ENCODE data around the gene ZNF668.
A peak's percentile ranks its signal among the peaks of the same experiment; 100 is the strongest.

Gene ZNF668

DNA sequence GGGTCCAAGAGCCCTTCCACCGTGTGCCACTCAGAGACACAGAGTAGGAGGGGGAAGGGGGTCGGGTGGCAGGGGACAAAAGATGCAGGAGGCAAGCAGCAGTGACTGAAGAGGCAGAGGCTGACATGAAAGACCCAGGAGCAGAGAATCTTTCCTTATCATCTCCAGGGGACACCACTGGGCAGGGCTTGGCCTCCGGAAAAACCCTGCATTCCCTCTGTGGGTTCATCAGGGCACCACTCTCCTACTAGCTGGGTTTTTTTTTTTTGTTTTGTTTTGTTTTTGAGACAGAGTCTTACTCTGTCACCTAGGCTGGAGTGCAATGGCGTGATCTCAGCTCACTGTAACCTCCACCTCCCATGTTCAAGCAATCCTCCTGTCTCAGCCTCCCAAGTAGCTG, 42.8 kb downstream of the ZNF668 start:
- no peak overlapping the region for H2BK12ac ChIP-seq (ENCODE audit: low read length)
- no peak overlapping the region for H2BK120ac ChIP-seq (ENCODE audit: low read depth, low read length)
- peaks cover 2% of the 10 kb centered on the region for H3K79me1 ChIP-seq (ENCODE audit: low read depth, low read length)
- H3K4me3 ChIP-seq (ENCODE audit: low read length in 2 of 2) = no peak overlapping the region
- H3K9me3 ChIP-seq (replicated peaks in 1 of 2; ENCODE audit: control insufficient read depth in 2 of 2, insufficient read depth in 1 of 2, low read depth in 1 of 2, low read length in 2 of 2) = no peaks in the 10 kb centered on the region
- no peak overlapping the region for H3K14ac ChIP-seq (ENCODE audit: low read length)
- no peak overlapping the region for H2BK5ac ChIP-seq (ENCODE audit: low read length)
- no peak overlapping the region for H2AFZ ChIP-seq (ENCODE audit: low read length)
- H3K9ac ChIP-seq (ENCODE audit: low read depth, low read length, poor library complexity) = no peak overlapping the region
- H3K36me3 ChIP-seq (replicated peaks in 1 of 2; ENCODE audit: control insufficient read depth in 2 of 2, insufficient read depth in 2 of 2, low read length in 2 of 2) = no peaks in the 10 kb centered on the region
- no peak overlapping the region for H4K91ac ChIP-seq (ENCODE audit: low read depth, low read length, poor library complexity)
- H3K27ac ChIP-seq (replicated peaks; ENCODE audit: low read length) = no peak overlapping the region
- no peak overlapping the region for H2BK15ac ChIP-seq (ENCODE audit: low read length)
- no peak for DNase-seq (ENCODE audit: low spot score)
- H2AK5ac ChIP-seq (ENCODE audit: low read depth, low read length) = no peak overlapping the region
- H3K27me3 ChIP-seq (ENCODE audit: control insufficient read depth in 3 of 3, insufficient read depth in 3 of 3, low read depth in 1 of 3, low read length in 3 of 3) = no peaks in the 10 kb centered on the region
- no peak overlapping the region for H3K4ac ChIP-seq (ENCODE audit: low read length)
- no peak overlapping the region for H3K23ac ChIP-seq (ENCODE audit: low read depth, low read length, poor library complexity)
- H3K4me1 ChIP-seq (ENCODE audit: control insufficient read depth in 2 of 2, insufficient read depth in 1 of 2, low read depth in 1 of 2, low read length in 2 of 2) = peaks cover 1 to 9% of the 10 kb centered on the region in 2 donors
- no peak overlapping the region for H3K18ac ChIP-seq (ENCODE audit: low read length)
- H4K8ac ChIP-seq (ENCODE audit: low read depth, low read length) = no peak overlapping the region
- no CpG with 5 or more reads among the region's 4 CpGs for WGBS, 2 donors (ENCODE audit: extremely low coverage in 2 of 2, insufficient read length in 2 of 2, insufficient replicate concordance in 1 of 2)
- no peak overlapping the region for H3K4me2 ChIP-seq (ENCODE audit: insufficient read depth, low read length, poor library complexity, severe bottlenecking)

DNA sequence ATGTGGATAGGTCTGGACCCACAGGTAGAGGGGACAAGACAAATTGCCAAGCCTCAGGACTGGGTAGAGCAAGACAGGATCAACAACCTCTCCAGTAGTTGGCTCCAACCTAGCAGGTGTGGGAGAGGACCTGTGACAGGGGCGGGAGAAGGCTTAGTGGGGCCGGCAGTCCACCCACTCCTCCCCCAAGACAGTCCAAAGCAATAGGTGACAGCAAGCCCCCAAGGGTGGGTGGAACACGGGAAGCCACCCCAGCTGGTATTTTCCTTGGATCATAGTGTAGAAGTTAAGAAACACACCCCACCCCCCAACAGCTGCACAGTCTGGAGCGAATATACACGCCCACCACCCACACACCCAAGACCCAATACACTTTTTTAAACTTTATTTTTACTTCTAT, 44.8 kb downstream of the ZNF668 start:
- Histone ChIP-seq H2AFZ (ENCODE audit: low read length) (no peak overlapping the region), H4K91ac (ENCODE audit: low read depth, low read length, poor library complexity) (no peak overlapping the region), H2BK5ac (ENCODE audit: low read length) (no peak overlapping the region), H2BK12ac (ENCODE audit: low read length) (no peak overlapping the region), H2BK15ac (ENCODE audit: low read length) (no peak overlapping the region), H3K9ac (ENCODE audit: low read depth, low read length, poor library complexity) (no peak overlapping the region), H3K27me3 (ENCODE audit: control insufficient read depth in 3 of 3, insufficient read depth in 3 of 3, low read depth in 1 of 3, low read length in 3 of 3) (no peaks in the 10 kb centered on the region), H3K27ac (replicated peaks; ENCODE audit: low read length) (no peak overlapping the region), H3K9me3 (replicated peaks in 1 of 2; ENCODE audit: control insufficient read depth in 2 of 2, insufficient read depth in 1 of 2, low read depth in 1 of 2, low read length in 2 of 2) (no peaks in the 10 kb centered on the region), H3K4me3 (ENCODE audit: low read length in 2 of 2) (no peak overlapping the region), H3K23ac (ENCODE audit: low read depth, low read length, poor library complexity) (no peak overlapping the region), H3K4ac (ENCODE audit: low read length) (no peak overlapping the region), H2AK5ac (ENCODE audit: low read depth, low read length) (no peak overlapping the region), H3K36me3 (replicated peaks in 1 of 2; ENCODE audit: control insufficient read depth in 2 of 2, insufficient read depth in 2 of 2, low read length in 2 of 2) (no peaks in the 10 kb centered on the region), H2BK120ac (ENCODE audit: low read depth, low read length) (no peak overlapping the region), H3K79me1 (ENCODE audit: low read depth, low read length) (no peaks in the 10 kb centered on the region), H3K4me1 (ENCODE audit: control insufficient read depth in 2 of 2, insufficient read depth in 1 of 2, low read depth in 1 of 2, low read length in 2 of 2) (peaks cover 3 to 9% of the 10 kb centered on the region in 2 donors), H3K4me2 (ENCODE audit: insufficient read depth, low read length, poor library complexity, severe bottlenecking) (no peak overlapping the region), H3K14ac (ENCODE audit: low read length) (no peak overlapping the region), H3K18ac (ENCODE audit: low read length) (no peak overlapping the region), H4K8ac (ENCODE audit: low read depth, low read length) (no peak overlapping the region)
- DNase-seq (ENCODE audit: low spot score) = no peak
- WGBS, 2 donors (ENCODE audit: extremely low coverage in 2 of 2, insufficient read length in 2 of 2, insufficient replicate concordance in 1 of 2) = no CpG with 5 or more reads among the region's 5 CpGs

DNA sequence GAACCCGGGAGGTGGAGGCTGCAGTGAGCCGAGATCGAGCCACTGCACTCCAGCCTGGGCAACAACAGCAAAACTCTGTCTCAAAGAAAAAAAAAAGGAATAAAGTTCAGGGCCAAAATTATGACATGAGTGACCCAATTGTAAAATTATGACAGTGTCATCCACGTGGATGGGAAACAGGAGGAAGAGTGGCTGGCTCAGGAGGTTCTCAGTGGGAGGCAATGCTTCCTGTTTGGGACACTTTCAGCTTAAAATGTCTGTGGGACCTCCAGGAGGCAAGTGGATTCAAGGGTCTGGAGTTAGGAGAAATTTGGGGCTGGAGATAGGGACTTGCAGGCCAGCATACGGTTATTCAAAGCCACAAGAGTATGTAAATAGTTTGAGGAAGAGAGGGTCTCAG, 48.7 kb downstream of the ZNF668 start:
- Histone ChIP-seq H2BK15ac (ENCODE audit: low read length) (no peak overlapping the region), H3K9me3 (replicated peaks in 1 of 2; ENCODE audit: control insufficient read depth in 2 of 2, insufficient read depth in 1 of 2, low read depth in 1 of 2, low read length in 2 of 2) (no peaks in the 10 kb centered on the region)

DNA sequence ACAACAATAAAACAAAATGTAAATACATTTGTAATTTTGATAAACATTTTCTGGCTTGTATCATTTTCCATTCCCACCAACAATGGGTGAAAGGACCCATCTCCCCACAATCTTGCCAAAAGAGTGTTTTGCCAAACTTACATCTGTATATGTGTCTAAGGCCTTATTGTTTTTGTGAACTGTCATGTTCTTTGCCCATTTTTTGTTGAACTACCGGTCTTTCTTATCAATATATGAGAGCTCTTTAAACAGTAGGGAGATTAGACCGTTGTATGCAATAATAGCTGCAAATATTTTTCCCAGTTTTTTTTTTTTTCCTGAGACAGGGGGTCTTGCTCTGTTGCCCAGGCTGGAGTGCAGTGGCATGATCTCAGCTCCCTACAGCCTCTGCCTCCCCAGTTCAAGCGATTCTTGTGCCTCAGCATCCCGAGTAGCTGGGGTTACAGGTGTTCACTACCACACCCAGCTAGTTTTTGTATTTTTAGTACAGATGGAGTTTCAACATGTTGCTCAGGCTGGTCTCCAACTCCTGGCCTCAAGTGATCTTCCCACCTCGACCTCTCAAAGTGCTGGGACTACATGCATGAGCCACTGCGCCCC, 50.3 kb downstream of the ZNF668 start:
- no CpG with 5 or more reads among the region's 6 CpGs for WGBS, 2 donors (ENCODE audit: extremely low coverage in 2 of 2, insufficient read length in 2 of 2, insufficient replicate concordance in 1 of 2)
- Histone ChIP-seq H3K9ac (ENCODE audit: low read depth, low read length, poor library complexity) (no peak overlapping the region), H3K4me1 (ENCODE audit: control insufficient read depth in 2 of 2, insufficient read depth in 1 of 2, low read depth in 1 of 2, low read length in 2 of 2) (peaks cover 0 to 1% of the 10 kb centered on the region in 2 donors), H2BK5ac (ENCODE audit: low read length) (no peak overlapping the region), H3K9me3 (replicated peaks in 1 of 2; ENCODE audit: control insufficient read depth in 2 of 2, insufficient read depth in 1 of 2, low read depth in 1 of 2, low read length in 2 of 2) (no peaks in the 10 kb centered on the region), H2AK5ac (ENCODE audit: low read depth, low read length) (no peak overlapping the region), H4K8ac (ENCODE audit: low read depth, low read length) (no peak overlapping the region), H3K27me3 (ENCODE audit: control insufficient read depth in 3 of 3, insufficient read depth in 3 of 3, low read depth in 1 of 3, low read length in 3 of 3) (no peaks in the 10 kb centered on the region), H2BK12ac (ENCODE audit: low read length) (no peak overlapping the region), H4K91ac (ENCODE audit: low read depth, low read length, poor library complexity) (no peak overlapping the region), H3K4me2 (ENCODE audit: insufficient read depth, low read length, poor library complexity, severe bottlenecking) (no peak overlapping the region), H3K4me3 (ENCODE audit: low read length in 2 of 2) (no peak overlapping the region), H3K36me3 (replicated peaks in 1 of 2; ENCODE audit: control insufficient read depth in 2 of 2, insufficient read depth in 2 of 2, low read length in 2 of 2) (no peaks in the 10 kb centered on the region), H3K23ac (ENCODE audit: low read depth, low read length, poor library complexity) (no peak overlapping the region), H3K27ac (replicated peaks; ENCODE audit: low read length) (no peak overlapping the region), H3K18ac (ENCODE audit: low read length) (no peak overlapping the region), H3K4ac (ENCODE audit: low read length) (no peak overlapping the region), H2BK120ac (ENCODE audit: low read depth, low read length) (no peak overlapping the region), H2BK15ac (ENCODE audit: low read length) (no peak overlapping the region), H3K79me1 (ENCODE audit: low read depth, low read length) (no peaks in the 10 kb centered on the region), H2AFZ (ENCODE audit: low read length) (no peak overlapping the region), H3K14ac (ENCODE audit: low read length) (no peak overlapping the region)
- no peak for DNase-seq (ENCODE audit: low spot score)

More for the DNA sequence above, 48.7 kb downstream of the ZNF668 start:
- DNase-seq (ENCODE audit: low spot score) = no peak
- H3K9ac ChIP-seq (ENCODE audit: low read depth, low read length, poor library complexity) = no peak overlapping the region
- peaks cover 0 to 1% of the 10 kb centered on the region in 2 donors for H3K4me1 ChIP-seq (ENCODE audit: control insufficient read depth in 2 of 2, insufficient read depth in 1 of 2, low read depth in 1 of 2, low read length in 2 of 2)
- no peaks in the 10 kb centered on the region for H3K27me3 ChIP-seq (ENCODE audit: control insufficient read depth in 3 of 3, insufficient read depth in 3 of 3, low read depth in 1 of 3, low read length in 3 of 3)
- H3K27ac ChIP-seq (replicated peaks; ENCODE audit: low read length) = no peak overlapping the region
- H3K4ac ChIP-seq (ENCODE audit: low read length) = no peak overlapping the region
- H3K18ac ChIP-seq (ENCODE audit: low read length) = no peak overlapping the region
- H3K23ac ChIP-seq (ENCODE audit: low read depth, low read length, poor library complexity) = no peak overlapping the region
- no CpG with 5 or more reads among the region's 5 CpGs for WGBS, 2 donors (ENCODE audit: extremely low coverage in 2 of 2, insufficient read length in 2 of 2, insufficient replicate concordance in 1 of 2)
- no peak overlapping the region for H4K8ac ChIP-seq (ENCODE audit: low read depth, low read length)
- no peak overlapping the region for H3K4me3 ChIP-seq (ENCODE audit: low read length in 2 of 2)
- peak overlapping the region; percentile 57 for H2AFZ ChIP-seq (ENCODE audit: low read length)
- H3K4me2 ChIP-seq (ENCODE audit: insufficient read depth, low read length, poor library complexity, severe bottlenecking) = no peak overlapping the region
- H2BK120ac ChIP-seq (ENCODE audit: low read depth, low read length) = no peak overlapping the region
- H2AK5ac ChIP-seq (ENCODE audit: low read depth, low read length) = no peak overlapping the region
- H3K14ac ChIP-seq (ENCODE audit: low read length) = no peak overlapping the region
- H3K79me1 ChIP-seq (ENCODE audit: low read depth, low read length) = no peaks in the 10 kb centered on the region
- H2BK12ac ChIP-seq (ENCODE audit: low read length) = no peak overlapping the region
- no peak overlapping the region for H2BK5ac ChIP-seq (ENCODE audit: low read length)
- no peaks in the 10 kb centered on the region for H3K36me3 ChIP-seq (replicated peaks in 1 of 2; ENCODE audit: control insufficient read depth in 2 of 2, insufficient read depth in 2 of 2, low read length in 2 of 2)
- no peak overlapping the region for H4K91ac ChIP-seq (ENCODE audit: low read depth, low read length, poor library complexity)

Data from neuronal stem cell (in vitro differentiated cells).